Activated T-cell treated with anti-CD3 and anti-CD28 coated beads for 4 hours (primary cell): ENCODE data around the gene MLYCD.
"Not testable (repeated sequence)": the region's sequence is repeated elsewhere in the genome, so short reads cannot be mapped to it uniquely, and the experiment has no call there.

Source experiments
- DNase-seq: peaks from one replicate; pipeline ENCODE4 v3.0.0-alpha.2; 2020

Gene MLYCD

GRCh38 chr16:83942074-83942473 is 43.2 kb downstream of the MLYCD start:
- DNase-seq: no peak

GRCh38 chr16:83942815-83943515 is 44.0 kb downstream of the MLYCD start:
- DNase-seq: no peak

- no peak for DNase-seq
Observed at GRCh38 chr16:83943516-83944050, 44.7 kb downstream of the MLYCD start.

GRCh38 chr16:83945587-83945986 is 46.7 kb downstream of the MLYCD start:
- DNase-seq: no peak

- no peak for DNase-seq
Observed at GRCh38 chr16:83946154-83946780, 47.4 kb downstream of the MLYCD start.

- no peak for DNase-seq
Observed at GRCh38 chr16:83946781-83947566, 48.1 kb downstream of the MLYCD start.

- DNase-seq: no peak
Observed at GRCh38 chr16:83947642-83948234, 48.8 kb downstream of the MLYCD start.

- no peak for DNase-seq
Observed at GRCh38 chr16:83948914-83949723, 50.2 kb downstream of the MLYCD start.

GRCh38 chr16:83949724-83950001 is 50.7 kb downstream of the MLYCD start:
- DNase-seq: no peak

GRCh38 chr16:83950862-83951399 is 52.0 kb downstream of the MLYCD start:
- DNase-seq: not testable (repeated sequence)

GRCh38 chr16:83951544-83951943 is 52.6 kb downstream of the MLYCD start:
- DNase-seq: no peak

GRCh38 chr16:83952587-83952939 is 53.6 kb downstream of the MLYCD start:
- DNase-seq: no peak

- peak; percentile 73 for DNase-seq
Observed at GRCh38 chr16:83952940-83953795, 54.3 kb downstream of the MLYCD start, which contains the start of gene OSGIN1. Gene OSGIN1 (plus strand): TSS chr16:83953240. CDS start chr16:83957672, 4,432 bp downstream.

- no peak for DNase-seq
Observed at GRCh38 chr16:83953796-83954576, 55.1 kb downstream of the MLYCD start.

- no peak for DNase-seq
Observed at GRCh38 chr16:83954577-83955016, 55.7 kb downstream of the MLYCD start.

- no peak for DNase-seq
Observed at GRCh38 chr16:83955218-83956130, 56.6 kb downstream of the MLYCD start.

- DNase-seq: peak; percentile 59
Observed at GRCh38 chr16:83956336-83957289, 57.7 kb downstream of the MLYCD start.

- DNase-seq: no peak
Observed at GRCh38 chr16:83957296-83957855, 58.5 kb downstream of the MLYCD start.
